ENCODE data around the gene PARD3B. TPM values are rescaled to one million over a fixed set of nuclear protein-coding genes. Genes with fewer than 3 reads are reported as not detected.

PARD3B gene
- total and polyA plus RNA-seq, 2 experiments from 2014 or later = 3.5 to 4.4 TPM

- ATAC-seq = no peak
- peaks cover 7% of the 10 kb centered on the region; the same call in 2 of the 3 replicates for H3K4me1 Mint-ChIP-seq
Observed at GRCh38 chr2:204693262-204693661, 148.0 kb downstream of the PARD3B start.

GRCh38 chr2:204695506-204695905, 150.2 kb downstream of the PARD3B start:
- Histone ChIP-seq H3K79me2 (replicated peaks; ENCODE audit: insufficient read depth) (no peaks in the 10 kb centered on the region), H3K4me3 (no peak overlapping the region), H3K36me3 (ENCODE audit: insufficient read depth) (no peaks in the 10 kb centered on the region), H4K20me1 (replicated peaks; ENCODE audit: insufficient read depth) (no peaks in the 10 kb centered on the region), H3K27me3 (ENCODE audit: insufficient read depth) (no peaks in the 10 kb centered on the region), H2AFZ (no peak overlapping the region), H3F3A (replicated peaks; ENCODE audit: low read depth) (no peaks in the 10 kb centered on the region), H3K4me1 (ENCODE audit: insufficient read depth) (no peaks in the 10 kb centered on the region), H3K9me2 (ENCODE audit: insufficient read depth) (peaks cover 4% of the 10 kb centered on the region; the same call in 1 of the 2 replicates), H3K27ac (ENCODE audit: low read depth) (no peak overlapping the region), H3K4me2 (no peak overlapping the region)
- DNase-seq (ENCODE audit: low spot score) (no peak), ATAC-seq (no peak)
- H3K36me3 Mint-ChIP-seq (ENCODE audit: low read depth) = no peaks in the 10 kb centered on the region
- H3K27ac Mint-ChIP-seq = peak overlapping the region; percentile 1; the same call in 1 of the 2 replicates
- peaks cover 11% of the 10 kb centered on the region for H3K4me1 Mint-ChIP-seq
- no peak for TF ChIP-seq NANOG (IDR thresholded peaks at IDR 0.05; ENCODE audit: borderline replicate concordance)
- TF ChIP-seq STAT1 (IDR thresholded peaks at IDR 0.05; ENCODE audit: unreplicated experiment) = no peak
- TF ChIP-seq CTCF (conservative IDR thresholded peaks at IDR 0.05; ENCODE audit: low read depth in 2 of 2) = no peak
- no peak for TF ChIP-seq CREB1 (CRISPR knock-in tag; IDR thresholded peaks at IDR 0.05; ENCODE audit: low read depth)
- no peak for TF ChIP-seq ZNF462 (CRISPR knock-in tag; IDR thresholded peaks at IDR 0.05)
- H3K9me3 Mint-ChIP-seq = no peaks in the 10 kb centered on the region
- no peaks in the 10 kb centered on the region for H3K27me3 Mint-ChIP-seq (ENCODE audit: insufficient read depth, low read depth, poor library complexity)
- no peak overlapping the region for H3K4me3 Mint-ChIP-seq

More at GRCh38 chr2:204693262-204693661, 148.0 kb downstream of the PARD3B start:
- no peaks in the 10 kb centered on the region for H3K27me3 Mint-ChIP-seq (ENCODE audit: insufficient read depth, low read depth, poor library complexity)
- Histone ChIP-seq H3K36me3 (ENCODE audit: insufficient read depth) (no peaks in the 10 kb centered on the region), H3K79me2 (replicated peaks; ENCODE audit: insufficient read depth) (no peaks in the 10 kb centered on the region), H3K4me2 (no peak overlapping the region), H3K4me3 (no peak overlapping the region), H3F3A (replicated peaks; ENCODE audit: low read depth) (no peaks in the 10 kb centered on the region), H3K27ac (ENCODE audit: low read depth) (no peak overlapping the region), H4K20me1 (replicated peaks; ENCODE audit: insufficient read depth) (no peaks in the 10 kb centered on the region), H3K9me2 (ENCODE audit: insufficient read depth) (peaks cover 4% of the 10 kb centered on the region; the same call in 1 of the 2 replicates), H3K27me3 (ENCODE audit: insufficient read depth) (no peaks in the 10 kb centered on the region), H2AFZ (no peak overlapping the region), H3K4me1 (ENCODE audit: insufficient read depth) (no peaks in the 10 kb centered on the region)
- no peaks in the 10 kb centered on the region for H3K36me3 Mint-ChIP-seq (ENCODE audit: low read depth)
- no peak for TF ChIP-seq ZNF331 (CRISPR knock-in tag; IDR thresholded peaks at IDR 0.05; ENCODE audit: low read depth)
- no peak for TF ChIP-seq EZH2phosphoT487 (IDR thresholded peaks at IDR 0.05; ENCODE audit: unreplicated experiment)
- no peak overlapping the region for H3K27ac Mint-ChIP-seq
- DNase-seq (ENCODE audit: low spot score) = no peak
- H3K4me3 Mint-ChIP-seq = no peak overlapping the region
- no peaks in the 10 kb centered on the region for H3K9me3 Mint-ChIP-seq
